HepG2 (cell line): ENCODE data around the gene TSHZ2. TPM values are rescaled to one million over a fixed set of nuclear protein-coding genes. Genes with fewer than 3 reads are reported as not detected.
"Not testable (repeated sequence)": the region's sequence is repeated elsewhere in the genome, so short reads cannot be mapped to it uniquely, and the experiment has no call there.

ENCODE experiments used
- ATAC-seq: fragments of 200-7000 bp; cut with Tn5 transposase; 3 replicates; pipeline ENCODE4 v1.9.1; 2020; ENCODE audit warnings: mild to moderate bottlenecking, moderate library complexity
- BruUV-seq: library from RNA; stranded (reverse); fragments of 400-500 nt; replicated peaks from 2 replicates; lab custom pipeline; 2021; lab: Mats Ljungman, UMichigan
- CTCF ChIA-PET: fragments of 300-600 bp; formaldehyde crosslinking; extraction: SDS; loops from one replicate; lab custom pipeline; 2021; ENCODE audit warnings: low total read pairs, inconsistent platforms, low intra/inter-chr PET ratio; lab: Yijun Ruan, JAX
- POLR2A ChIA-PET: fragments of 350-600 bp; sonication (Branson Sonifier 250); formaldehyde crosslinking; loops from one replicate; lab custom pipeline; 2020; ENCODE audit warnings: antibody characterized with exemption, inconsistent platforms; lab: Yijun Ruan, JAX
- DNase-seq: peaks from one replicate; pipeline ENCODE4 v3.0.0-alpha.2; 2015; ENCODE audit warnings: low spot score
- FAIRE-seq: peaks from 3 replicates; lab custom pipeline; 2011; peaks lifted over from hg19 to GRCh38; lab: Jason Lieb, UNC
- H2AFZ ChIP-seq: one replicate; pipeline ENCODE4 v1.6.1; 2011; ENCODE audit warnings: low read length, inconsistent platforms
- H3K27ac ChIP-seq: fragments of 300-600 bp; 3 replicates; pipeline ENCODE4 v1.8.0; 2011; ENCODE audit warnings: mixed run types, mild to moderate bottlenecking, mixed read lengths, low read length, inconsistent platforms; ENCODE audit not compliant: insufficient read depth; ENCODE audit errors: extremely low read length
- H3K27me3 ChIP-seq, 2 experiments: fragments of 200-600 bp in 1 of 2; 2 replicates in 1 of 2; 3 replicates in 1 of 2; pipeline versions ENCODE4 v1.6.0 to v1.8.0; 2011; ENCODE audit warnings: low read length in 2 of 2, mild to moderate bottlenecking in 2 of 2, moderate library complexity in 2 of 2, inconsistent platforms in 1 of 2; ENCODE audit not compliant: insufficient read depth in 2 of 2, control insufficient read depth in 1 of 2
- H3K36me3 ChIP-seq, 2 experiments: fragments of 200-600 bp in 1 of 2; replicated peaks in 1 of 2; 2 replicates in 1 of 2; 3 replicates in 1 of 2; pipeline versions ENCODE4 v1.5.1 to v1.8.0; 2011; ENCODE audit warnings: low read length in 2 of 2, inconsistent platforms in 1 of 2; ENCODE audit not compliant: insufficient read depth in 2 of 2, control insufficient read depth in 1 of 2
- H3K4me1 ChIP-seq: 2 replicates; pipeline ENCODE4 v1.5.1; 2012; ENCODE audit warnings: low read length, inconsistent platforms; ENCODE audit not compliant: insufficient read depth
- H3K4me2 ChIP-seq: 2 replicates; pipeline ENCODE4 v1.6.0; 2011; ENCODE audit warnings: low read depth, low read length, inconsistent platforms
- H3K4me3 ChIP-seq, 3 experiments: fragments of 200-600 bp in 1 of 3; sonication (generic), shearing (Covaris generic) in 1 of 3; replicated peaks in 1 of 3; 2 replicates each; pipeline ENCODE4 v1.5.1; 2011 to 2016; ENCODE audit warnings: low read length in 3 of 3, inconsistent platforms in 2 of 3, low read depth in 2 of 3, mild to moderate bottlenecking in 2 of 3, control low read depth in 1 of 3, mixed read lengths in 1 of 3; ENCODE audit not compliant: insufficient read depth in 1 of 3
- H3K79me2 ChIP-seq: one replicate; pipeline ENCODE4 v1.6.1; 2011; ENCODE audit warnings: low read length, inconsistent platforms; ENCODE audit not compliant: insufficient read depth
- H3K9ac ChIP-seq: 2 replicates; pipeline ENCODE4 v1.6.0; 2011; ENCODE audit warnings: mild to moderate bottlenecking, low read depth, low read length, inconsistent platforms; ENCODE audit not compliant: insufficient read depth
- H3K9me3 ChIP-seq: 2 replicates; pipeline ENCODE4 v1.5.1; 2012; ENCODE audit warnings: mild to moderate bottlenecking, low read length
- H4K20me1 ChIP-seq: 2 replicates; pipeline ENCODE4 v1.6.0; 2011; ENCODE audit warnings: inconsistent platforms, mild to moderate bottlenecking, low read length, moderate library complexity; ENCODE audit not compliant: insufficient read depth
- CHD4 ChIP-seq: fragments of 200-600 bp; sonication (generic); IDR thresholded peaks from 2 replicates; pipeline ENCODE4 v1.7.0; 2017; ENCODE audit warnings: mild to moderate bottlenecking, low read length, borderline replicate concordance
- DNMT1 ChIP-seq: sonication (generic); formaldehyde crosslinking; IDR thresholded peaks from 2 replicates; pipeline ENCODE4 v1.5.1; 2020; ENCODE audit warnings: mild to moderate bottlenecking, missing genetic modification reagents
- KDM1A ChIP-seq: IDR thresholded peaks from 2 replicates; pipeline ENCODE4 v1.6.1; 2016; ENCODE audit warnings: missing compliant biosample characterization
- SNAPC2 ChIP-seq: sonication (generic); formaldehyde crosslinking; IDR thresholded peaks from 2 replicates; pipeline ENCODE4 v1.8.1; 2022; ENCODE audit warnings: mild to moderate bottlenecking, missing genetic modification reagents
- XBP1 ChIP-seq: sonication (generic); formaldehyde crosslinking; IDR thresholded peaks from 2 replicates; pipeline ENCODE4 v1.5.0; 2020; ENCODE audit warnings: missing genetic modification reagents
- ZNF260 ChIP-seq: sonication (generic); formaldehyde crosslinking; IDR thresholded peaks from 2 replicates; pipeline ENCODE4 v1.4.0; 2020; ENCODE audit warnings: missing genetic modification reagents, low read depth, mild to moderate bottlenecking, borderline replicate concordance
- ZNF556 ChIP-seq: sonication (generic); formaldehyde crosslinking; IDR thresholded peaks from 2 replicates; pipeline ENCODE4 v1.4.0; 2020; ENCODE audit warnings: mild to moderate bottlenecking, missing genetic modification reagents, borderline replicate concordance
- WGBS: methylation state at CpG from one replicate; pipeline ENCODE4 v1.1.6; 2017; ENCODE audit warnings: low lambda C conversion rate; 5-methylcytosine and 5-hydroxymethylcytosine counted together
- in situ Hi-C: cut with HindIII; loops from 2 replicates; pipeline ENCODE4 v1.10.0; 2017; ENCODE audit warnings: low pct_unique_long_range_greater_than_20kb; ENCODE audit not compliant: extremely low pct_ligation_motif_present
- intact Hi-C: fragments of 100-400 bp; cut with micrococcal nuclease; formaldehyde crosslinking; loops from one replicate; pipeline ENCODE4 v1.10.0; 2022; ENCODE audit not compliant: unreplicated experiment
- polyA plus RNA-seq, 8 experiments: library from polyadenylated mRNA; depleted of rRNA in 3 of 8; stranded (reverse) in 7 of 8; unstranded in 1 of 8; fragments of >200 nt; fragmentation: Illumina TruSeq in 4 of 8; extraction: Trizol in 4 of 8; gene quantifications; 2 replicates each; pipeline versions ENCODE4 v1.2.1 to v1.2.3, GENCODE V29; 2011 to 2016; ENCODE audit warnings: low read depth in 4 of 8, missing spikeins in 1 of 8, mixed read lengths in 1 of 8; ENCODE audit not compliant: insufficient read depth in 1 of 8
- total RNA-seq, 5 experiments: library from RNA; depleted of rRNA; stranded (reverse); fragments of >200 nt; fragmentation: Illumina TruSeq; extraction: Trizol; gene quantifications; 2 replicates each; pipeline ENCODE4 v1.2.3, GENCODE V29; 2016; ENCODE audit warnings: low read depth in 1 of 5
- TF ChIP-seq, protein P1 (sequence below): sonication (generic); formaldehyde crosslinking; IDR thresholded peaks from 2 replicates; pipeline ENCODE4 v1.4.0; 2020; ENCODE audit warnings: missing genetic modification reagents

Gene TSHZ2
- total and polyA plus RNA-seq, 2 of the 13 experiments (the other 11 are each of a cell fraction or from before 2014, with no cell fraction given): 0.01 TPM; not detected in 1

DNA sequence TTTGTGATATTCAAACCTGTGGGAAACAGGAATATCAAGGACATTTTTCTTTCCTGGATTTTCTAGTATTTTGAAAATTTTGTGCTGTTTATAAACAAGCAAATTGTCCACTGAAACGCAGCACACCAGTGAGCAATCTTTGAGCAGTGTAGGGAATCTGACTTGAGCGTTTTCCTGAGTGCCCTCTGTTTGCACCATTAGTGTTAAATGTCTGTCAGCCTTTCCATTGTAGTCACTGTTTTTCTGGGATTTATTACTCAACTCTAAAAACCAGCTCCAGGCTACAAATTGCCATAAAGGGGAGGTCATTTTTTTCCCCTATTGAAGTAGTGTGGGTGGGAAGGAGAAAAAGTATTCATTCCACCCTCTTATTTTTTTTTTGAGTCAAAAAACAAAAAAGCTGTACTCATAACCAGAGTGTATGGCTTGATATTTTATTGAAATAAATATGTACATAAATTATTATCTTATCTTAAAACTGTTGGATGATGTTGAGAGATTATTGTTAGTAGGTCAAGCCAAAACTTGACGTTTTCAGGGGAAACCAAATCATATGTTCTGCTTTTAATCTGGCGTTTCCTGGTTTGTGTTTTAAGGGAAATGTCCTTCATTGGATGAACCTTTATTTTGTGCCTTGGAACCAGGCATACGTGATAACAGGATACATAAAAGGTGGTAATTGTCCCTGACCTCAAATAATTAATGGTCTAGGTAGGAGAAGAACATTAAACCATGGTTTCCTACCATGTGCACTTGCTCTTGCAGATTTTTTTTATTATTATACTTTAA lies 51.8 kb downstream of the TSHZ2 start (continued):
- TF ChIP-seq DNMT1 (CRISPR knock-in tag): no peak
- no peak for TF ChIP-seq XBP1 (CRISPR knock-in tag)
- TF ChIP-seq, protein P1, sequence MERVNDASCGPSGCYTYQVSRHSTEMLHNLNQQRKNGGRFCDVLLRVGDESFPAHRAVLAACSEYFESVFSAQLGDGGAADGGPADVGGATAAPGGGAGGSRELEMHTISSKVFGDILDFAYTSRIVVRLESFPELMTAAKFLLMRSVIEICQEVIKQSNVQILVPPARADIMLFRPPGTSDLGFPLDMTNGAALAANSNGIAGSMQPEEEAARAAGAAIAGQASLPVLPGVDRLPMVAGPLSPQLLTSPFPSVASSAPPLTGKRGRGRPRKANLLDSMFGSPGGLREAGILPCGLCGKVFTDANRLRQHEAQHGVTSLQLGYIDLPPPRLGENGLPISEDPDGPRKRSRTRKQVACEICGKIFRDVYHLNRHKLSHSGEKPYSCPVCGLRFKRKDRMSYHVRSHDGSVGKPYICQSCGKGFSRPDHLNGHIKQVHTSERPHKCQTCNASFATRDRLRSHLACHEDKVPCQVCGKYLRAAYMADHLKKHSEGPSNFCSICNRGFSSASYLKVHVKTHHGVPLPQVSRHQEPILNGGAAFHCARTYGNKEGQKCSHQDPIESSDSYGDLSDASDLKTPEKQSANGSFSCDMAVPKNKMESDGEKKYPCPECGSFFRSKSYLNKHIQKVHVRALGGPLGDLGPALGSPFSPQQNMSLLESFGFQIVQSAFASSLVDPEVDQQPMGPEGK (CRISPR knock-in tag): no peak
- TF ChIP-seq KDM1A: no peak
- TF ChIP-seq SNAPC2 (CRISPR knock-in tag): no peak
- TF ChIP-seq ZNF556 (CRISPR knock-in tag): no peak
- no peak for TF ChIP-seq CHD4
- TF ChIP-seq, all 625 proteins: peak for 0

DNA sequence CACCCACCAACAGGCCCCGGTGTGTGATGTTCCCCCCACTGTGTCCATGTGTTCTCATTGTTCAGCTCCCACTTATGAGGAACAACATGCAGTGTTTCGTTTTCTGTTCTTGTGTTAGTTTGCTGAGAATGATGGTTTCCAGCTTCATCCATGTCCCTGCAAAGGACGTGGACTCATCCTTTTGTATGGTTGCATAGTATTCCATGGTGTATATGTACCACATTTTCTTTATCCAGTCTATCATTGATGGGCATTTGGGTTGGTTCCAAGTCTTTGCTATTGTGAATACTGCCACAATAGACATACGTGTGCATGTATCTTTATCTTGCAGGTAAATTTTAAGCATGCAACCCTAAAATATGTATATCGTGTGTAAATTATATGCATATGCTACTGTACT lies 52.5 kb downstream of the TSHZ2 start:
- WGBS: 25% methylated on average over 5 of the region's 5 CpGs
- CTCF ChIA-PET, H4K20me1 ChIP-seq: not testable (repeated sequence)

More for the DNA sequence above, 52.5 kb downstream of the TSHZ2 start:
- H3K27ac ChIP-seq, H3K4me2 ChIP-seq, BruUV-seq, H3K79me2 ChIP-seq, POLR2A ChIA-PET, H3K36me3 ChIP-seq, DNase-seq, H3K9ac ChIP-seq, H3K27me3 ChIP-seq, H3K4me1 ChIP-seq, intact Hi-C loops, H3K9me3 ChIP-seq, in situ Hi-C loops, FAIRE-seq, H3K4me3 ChIP-seq, H2AFZ ChIP-seq, ATAC-seq: not testable (repeated sequence)
- 0 out of 2 replicates have a peak, but pooled peaks have one; percentile 94 for TF ChIP-seq ZNF260 (CRISPR knock-in tag)
